ENCODE results near the gene GLP1R.

The GLP1R gene

DNA sequence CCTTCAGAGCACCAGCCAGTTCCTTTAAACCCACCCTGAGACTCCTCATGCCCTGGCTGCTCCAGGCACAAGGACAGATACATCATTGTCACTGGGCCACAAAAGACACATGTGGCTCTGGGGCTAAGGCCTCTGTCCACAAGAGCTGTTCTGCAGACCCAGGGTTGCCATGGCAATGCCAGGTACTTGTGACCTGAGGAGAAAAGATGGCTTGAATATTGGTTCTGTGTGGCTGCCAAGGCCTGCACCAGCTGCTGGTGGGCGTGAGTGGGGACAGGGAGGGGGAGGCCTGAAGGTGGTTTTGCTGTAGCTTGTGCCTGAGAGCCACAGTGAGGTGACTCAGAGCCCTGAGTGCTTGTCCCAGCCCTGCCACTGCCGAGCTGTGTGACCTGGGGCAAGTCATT lies 34.7 kb downstream of the GLP1R start:
- no peaks in the 10 kb centered on the region for H3K79me2 ChIP-seq (ENCODE audit: insufficient read depth, low read length)
- no peak overlapping the region for H3K9ac ChIP-seq (ENCODE audit: low read depth, low read length, poor library complexity, severe bottlenecking)
- no peaks in the 10 kb centered on the region for H3K27me3 ChIP-seq (ENCODE audit: insufficient read depth, low read length, poor library complexity, severe bottlenecking)
- H3K4me2 ChIP-seq (ENCODE audit: low read depth, low read length, poor library complexity, severe bottlenecking) = no peak overlapping the region
- H3K4me1 ChIP-seq (ENCODE audit: insufficient read depth, low read length, poor library complexity, severe bottlenecking) = no peaks in the 10 kb centered on the region
- H3F3A ChIP-seq (ENCODE audit: low read depth) = no peaks in the 10 kb centered on the region
- H2AFZ ChIP-seq (ENCODE audit: low read length) = no peak overlapping the region
- H3K9me2 ChIP-seq (replicated peaks; ENCODE audit: low read depth, low read length) = no peaks in the 10 kb centered on the region
- H3K4me3 ChIP-seq (ENCODE audit: low read length, poor library complexity, severe bottlenecking) = no peak overlapping the region
- H3K9me3 ChIP-seq (ENCODE audit: insufficient read depth, low read depth, low read length) = no peaks in the 10 kb centered on the region
- H3K36me3 ChIP-seq (ENCODE audit: insufficient read depth, low read length) = no peaks in the 10 kb centered on the region
- H4K20me1 ChIP-seq (ENCODE audit: insufficient read depth, low read length, poor library complexity, severe bottlenecking) = no peaks in the 10 kb centered on the region
- no peak for TF ChIP-seq EZH2phosphoT487 (IDR thresholded peaks at IDR 0.05; ENCODE audit: borderline replicate concordance)

DNA sequence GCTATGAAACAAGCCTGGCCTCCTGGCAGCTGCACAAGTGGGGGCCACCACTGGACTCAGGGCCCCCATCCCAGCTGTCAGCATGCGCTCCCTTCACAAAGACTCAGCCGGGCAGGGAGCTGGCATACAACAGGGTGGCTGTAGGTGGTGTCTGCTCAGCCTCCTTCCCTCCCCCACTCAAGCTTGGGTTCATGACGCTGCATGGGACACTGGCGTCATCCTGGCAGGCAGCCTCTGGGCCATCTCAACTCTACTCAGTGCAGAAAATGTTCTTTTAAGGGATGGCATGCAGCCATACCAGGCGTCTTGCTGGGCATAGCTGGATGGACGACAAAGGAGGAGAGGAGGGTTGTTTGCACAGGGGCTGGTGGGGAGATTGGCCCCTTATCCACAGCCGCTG lies 35.9 kb downstream of the GLP1R start:
- Histone ChIP-seq H2AFZ (ENCODE audit: low read length) (no peak overlapping the region), H3K9me2 (replicated peaks; ENCODE audit: low read depth, low read length) (no peaks in the 10 kb centered on the region), H3F3A (ENCODE audit: low read depth) (no peaks in the 10 kb centered on the region), H3K79me2 (ENCODE audit: insufficient read depth, low read length) (no peaks in the 10 kb centered on the region), H3K27me3 (ENCODE audit: insufficient read depth, low read length, poor library complexity, severe bottlenecking) (no peaks in the 10 kb centered on the region), H3K9me3 (ENCODE audit: insufficient read depth, low read depth, low read length) (no peaks in the 10 kb centered on the region), H3K4me2 (ENCODE audit: low read depth, low read length, poor library complexity, severe bottlenecking) (no peak overlapping the region), H3K9ac (ENCODE audit: low read depth, low read length, poor library complexity, severe bottlenecking) (no peak overlapping the region), H3K36me3 (ENCODE audit: insufficient read depth, low read length) (no peaks in the 10 kb centered on the region), H4K20me1 (ENCODE audit: insufficient read depth, low read length, poor library complexity, severe bottlenecking) (no peaks in the 10 kb centered on the region), H3K4me1 (ENCODE audit: insufficient read depth, low read length, poor library complexity, severe bottlenecking) (peaks cover 11% of the 10 kb centered on the region), H3K4me3 (ENCODE audit: low read length, poor library complexity, severe bottlenecking) (no peak overlapping the region)
- TF ChIP-seq, protein P1, sequence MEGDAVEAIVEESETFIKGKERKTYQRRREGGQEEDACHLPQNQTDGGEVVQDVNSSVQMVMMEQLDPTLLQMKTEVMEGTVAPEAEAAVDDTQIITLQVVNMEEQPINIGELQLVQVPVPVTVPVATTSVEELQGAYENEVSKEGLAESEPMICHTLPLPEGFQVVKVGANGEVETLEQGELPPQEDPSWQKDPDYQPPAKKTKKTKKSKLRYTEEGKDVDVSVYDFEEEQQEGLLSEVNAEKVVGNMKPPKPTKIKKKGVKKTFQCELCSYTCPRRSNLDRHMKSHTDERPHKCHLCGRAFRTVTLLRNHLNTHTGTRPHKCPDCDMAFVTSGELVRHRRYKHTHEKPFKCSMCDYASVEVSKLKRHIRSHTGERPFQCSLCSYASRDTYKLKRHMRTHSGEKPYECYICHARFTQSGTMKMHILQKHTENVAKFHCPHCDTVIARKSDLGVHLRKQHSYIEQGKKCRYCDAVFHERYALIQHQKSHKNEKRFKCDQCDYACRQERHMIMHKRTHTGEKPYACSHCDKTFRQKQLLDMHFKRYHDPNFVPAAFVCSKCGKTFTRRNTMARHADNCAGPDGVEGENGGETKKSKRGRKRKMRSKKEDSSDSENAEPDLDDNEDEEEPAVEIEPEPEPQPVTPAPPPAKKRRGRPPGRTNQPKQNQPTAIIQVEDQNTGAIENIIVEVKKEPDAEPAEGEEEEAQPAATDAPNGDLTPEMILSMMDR (conservative IDR thresholded peaks at IDR 0.05; ENCODE audit: low read length) = no peak
- TF ChIP-seq EZH2phosphoT487 (IDR thresholded peaks at IDR 0.05; ENCODE audit: borderline replicate concordance) = no peak

GRCh38 chr6:39085129-39085797 lies 36.7 kb downstream of the GLP1R start:
- H3K4me2 ChIP-seq (ENCODE audit: low read depth, low read length, poor library complexity, severe bottlenecking) = no peak overlapping the region
- H3K27me3 ChIP-seq (ENCODE audit: insufficient read depth, low read length, poor library complexity, severe bottlenecking) = no peaks in the 10 kb centered on the region
- H3K9me3 ChIP-seq (ENCODE audit: insufficient read depth, low read depth, low read length) = no peaks in the 10 kb centered on the region
- no peaks in the 10 kb centered on the region for H3K36me3 ChIP-seq (ENCODE audit: insufficient read depth, low read length)
- no peaks in the 10 kb centered on the region for H4K20me1 ChIP-seq (ENCODE audit: insufficient read depth, low read length, poor library complexity, severe bottlenecking)
- no peaks in the 10 kb centered on the region for H3K79me2 ChIP-seq (ENCODE audit: insufficient read depth, low read length)
- peaks cover 16% of the 10 kb centered on the region for H3K4me1 ChIP-seq (ENCODE audit: insufficient read depth, low read length, poor library complexity, severe bottlenecking)
- no peaks in the 10 kb centered on the region for H3F3A ChIP-seq (ENCODE audit: low read depth)
- H3K9ac ChIP-seq (ENCODE audit: low read depth, low read length, poor library complexity, severe bottlenecking) = no peak overlapping the region
- no peaks in the 10 kb centered on the region for H3K9me2 ChIP-seq (replicated peaks; ENCODE audit: low read depth, low read length)
- no peak overlapping the region for H2AFZ ChIP-seq (ENCODE audit: low read length)
- no peak overlapping the region for H3K4me3 ChIP-seq (ENCODE audit: low read length, poor library complexity, severe bottlenecking)
- TF ChIP-seq, protein P1 (conservative IDR thresholded peaks at IDR 0.05; ENCODE audit: low read length) = no peak
- no peak for TF ChIP-seq EZH2phosphoT487 (IDR thresholded peaks at IDR 0.05; ENCODE audit: borderline replicate concordance)

- Histone ChIP-seq H3K36me3 (ENCODE audit: insufficient read depth, low read length) (no peaks in the 10 kb centered on the region), H3K27me3 (ENCODE audit: insufficient read depth, low read length, poor library complexity, severe bottlenecking) (no peaks in the 10 kb centered on the region), H3K9me2 (replicated peaks; ENCODE audit: low read depth, low read length) (no peaks in the 10 kb centered on the region), H3K4me3 (ENCODE audit: low read length, poor library complexity, severe bottlenecking) (no peak overlapping the region), H2AFZ (ENCODE audit: low read length) (no peak overlapping the region), H3K9ac (ENCODE audit: low read depth, low read length, poor library complexity, severe bottlenecking) (no peak overlapping the region), H3K9me3 (ENCODE audit: insufficient read depth, low read depth, low read length) (no peaks in the 10 kb centered on the region), H4K20me1 (ENCODE audit: insufficient read depth, low read length, poor library complexity, severe bottlenecking) (no peaks in the 10 kb centered on the region), H3K4me2 (ENCODE audit: low read depth, low read length, poor library complexity, severe bottlenecking) (no peak overlapping the region), H3K4me1 (ENCODE audit: insufficient read depth, low read length, poor library complexity, severe bottlenecking) (peaks cover 26% of the 10 kb centered on the region), H3K79me2 (ENCODE audit: insufficient read depth, low read length) (no peaks in the 10 kb centered on the region), H3F3A (ENCODE audit: low read depth) (no peaks in the 10 kb centered on the region)
- TF ChIP-seq EZH2phosphoT487 (IDR thresholded peaks at IDR 0.05; ENCODE audit: borderline replicate concordance) = no peak
- TF ChIP-seq, protein P1 (conservative IDR thresholded peaks at IDR 0.05; ENCODE audit: low read length) = no peak
These were observed 37.7 kb downstream of the GLP1R start for GRCh38 chr6:39086294-39086693.

All from Loucy (cell line).